Activated CD8-positive, alpha-beta memory T cell treated with anti-CD3 and anti-CD28 coated beads, Interleukin-2, amount 50 U/mL, for 4 hours (primary cell): ENCODE measurements around the gene TMEM156.

ENCODE experiments used
- DNase-seq: peaks from one replicate; pipeline ENCODE4 v3.0.0-alpha.2; 2020

The TMEM156 gene

GRCh38 chr4:38920677-38921076 is 111.5 kb downstream of the TMEM156 start:
- DNase-seq, result no peak

- DNase-seq, result no peak
Observed at GRCh38 chr4:38920186-38920585, 112.0 kb downstream of the TMEM156 start.

GRCh38 chr4:38919494-38919893 is 112.7 kb downstream of the TMEM156 start:
- no peak for DNase-seq

- DNase-seq, result no peak
Observed at GRCh38 chr4:38917481-38918025, 114.7 kb downstream of the TMEM156 start.
